LNCAP (cell line): ENCODE measurements around the gene CDCA7.

Source experiments
- TF ChIP-seq, protein P1 (sequence below): fragments of 450-650 bp; IDR thresholded peaks from 2 replicates; pipeline ENCODE4 v1.5.1; 2017; ENCODE audit warnings: mild to moderate bottlenecking

The CDCA7 gene

DNA sequence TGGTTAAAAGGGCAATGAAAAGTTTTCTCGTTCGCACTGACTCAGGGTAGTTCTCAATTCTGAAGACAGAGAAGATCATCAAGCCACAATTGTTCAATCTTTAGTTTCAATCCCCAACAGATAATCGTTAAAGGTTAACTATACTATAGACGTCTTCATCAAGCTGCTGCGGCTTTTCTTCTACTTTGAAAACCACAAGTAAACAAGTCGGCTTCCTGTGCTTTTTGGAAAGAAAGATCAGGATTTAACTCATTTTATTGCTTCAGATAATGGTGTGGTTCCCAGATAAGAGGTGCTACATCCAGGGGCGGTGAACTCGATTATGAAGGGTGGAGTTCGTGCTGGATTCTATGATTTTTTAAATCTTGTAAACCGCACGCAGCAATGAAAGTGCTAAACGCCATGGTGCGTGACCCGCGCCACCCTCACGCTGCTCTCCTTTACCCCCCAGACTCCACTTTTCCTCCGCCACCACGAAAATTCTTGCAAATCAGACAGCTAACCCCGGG, 545 bp upstream of the CDCA7 start:
- TF ChIP-seq, protein P1, sequence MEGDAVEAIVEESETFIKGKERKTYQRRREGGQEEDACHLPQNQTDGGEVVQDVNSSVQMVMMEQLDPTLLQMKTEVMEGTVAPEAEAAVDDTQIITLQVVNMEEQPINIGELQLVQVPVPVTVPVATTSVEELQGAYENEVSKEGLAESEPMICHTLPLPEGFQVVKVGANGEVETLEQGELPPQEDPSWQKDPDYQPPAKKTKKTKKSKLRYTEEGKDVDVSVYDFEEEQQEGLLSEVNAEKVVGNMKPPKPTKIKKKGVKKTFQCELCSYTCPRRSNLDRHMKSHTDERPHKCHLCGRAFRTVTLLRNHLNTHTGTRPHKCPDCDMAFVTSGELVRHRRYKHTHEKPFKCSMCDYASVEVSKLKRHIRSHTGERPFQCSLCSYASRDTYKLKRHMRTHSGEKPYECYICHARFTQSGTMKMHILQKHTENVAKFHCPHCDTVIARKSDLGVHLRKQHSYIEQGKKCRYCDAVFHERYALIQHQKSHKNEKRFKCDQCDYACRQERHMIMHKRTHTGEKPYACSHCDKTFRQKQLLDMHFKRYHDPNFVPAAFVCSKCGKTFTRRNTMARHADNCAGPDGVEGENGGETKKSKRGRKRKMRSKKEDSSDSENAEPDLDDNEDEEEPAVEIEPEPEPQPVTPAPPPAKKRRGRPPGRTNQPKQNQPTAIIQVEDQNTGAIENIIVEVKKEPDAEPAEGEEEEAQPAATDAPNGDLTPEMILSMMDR: no peak

DNA sequence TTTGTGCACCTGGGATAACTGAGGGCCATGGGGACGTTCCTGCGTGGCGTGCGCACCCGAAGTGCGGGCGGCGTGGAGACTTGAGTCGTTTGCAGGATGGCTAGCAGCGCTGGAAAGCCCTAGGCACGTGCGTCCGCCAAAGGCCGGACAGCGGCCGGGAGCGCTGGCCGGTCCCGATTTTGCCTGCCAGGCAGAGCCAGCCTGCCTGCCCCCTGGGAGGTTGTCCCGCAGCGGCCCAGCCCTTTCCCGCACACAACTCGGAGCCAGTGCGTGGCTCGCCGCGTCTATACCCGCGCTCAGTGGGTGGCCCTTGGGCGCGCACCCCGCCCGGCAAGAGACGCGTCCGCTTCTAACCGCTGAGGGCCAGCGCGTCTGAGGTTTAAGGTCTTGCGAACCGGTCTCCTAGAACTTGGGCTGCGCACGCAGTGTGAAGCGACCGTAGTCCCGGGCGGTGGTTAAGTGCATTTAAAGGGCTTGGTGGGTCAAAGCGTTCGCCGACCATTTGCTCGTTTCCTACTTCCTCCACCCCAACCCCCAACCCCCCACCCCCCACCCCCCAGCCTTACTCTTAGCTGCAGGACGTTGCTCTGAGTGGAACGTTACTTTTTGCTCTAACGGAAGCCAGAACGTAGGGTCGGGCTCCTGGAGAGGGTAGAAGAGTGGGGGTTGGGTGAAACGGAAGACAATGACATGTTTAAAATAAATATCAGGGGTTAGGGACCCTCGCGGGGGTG, 627 bp downstream of the CDCA7 start:
- TF ChIP-seq, protein P1: no peak

DNA sequence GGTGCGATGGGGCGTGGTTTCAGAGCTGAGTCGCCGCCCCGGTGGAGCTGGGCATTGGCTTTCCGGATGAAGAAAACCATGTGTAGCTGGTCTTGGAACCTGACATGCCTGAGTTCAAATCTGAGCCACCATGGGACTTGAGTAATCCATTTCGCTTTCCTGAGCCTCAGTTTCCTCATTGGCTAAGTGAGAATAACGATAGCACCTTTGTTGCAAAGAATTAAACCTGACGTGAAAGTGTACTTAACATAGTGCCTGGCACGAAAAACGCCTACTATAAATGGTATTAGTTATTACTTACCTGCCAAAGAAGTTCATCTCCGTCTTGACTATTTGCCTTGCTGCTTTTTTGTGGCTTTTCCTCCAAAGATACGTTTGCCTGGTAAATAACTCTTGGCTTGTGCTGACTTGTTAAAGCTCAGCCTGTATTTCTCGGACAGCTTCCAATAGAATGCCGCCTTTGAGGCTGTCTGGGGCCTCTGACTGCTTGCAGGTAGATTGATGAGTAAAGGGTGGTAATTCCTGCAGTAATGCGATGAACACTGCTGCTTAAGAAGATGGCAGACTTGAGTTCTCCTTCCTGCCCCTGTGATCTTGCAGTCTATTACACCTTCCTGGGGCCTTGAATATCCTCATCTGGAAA, 1.3 kb downstream of the CDCA7 start:
- TF ChIP-seq, protein P1: no peak

DNA sequence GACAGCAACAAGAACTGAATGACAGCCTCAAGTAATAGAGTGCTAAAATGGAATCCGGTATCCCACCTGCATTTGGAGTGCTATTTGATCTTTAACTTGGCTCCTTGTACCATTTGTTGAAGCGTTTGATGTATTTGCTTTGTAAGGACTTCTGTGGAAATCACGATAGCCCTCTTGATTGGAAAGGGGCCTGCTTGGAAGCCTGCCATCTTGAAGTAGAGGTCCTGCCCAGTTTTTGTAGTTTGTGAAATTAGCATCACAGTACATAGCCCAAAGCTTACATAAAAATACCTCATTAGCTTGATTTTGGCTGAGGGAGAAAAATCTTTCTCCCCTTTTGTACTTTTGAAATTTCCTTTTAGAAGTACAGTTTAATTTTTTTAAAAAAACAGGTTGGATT, 2.7 kb downstream of the CDCA7 start:
- TF ChIP-seq, protein P1: no peak

DNA sequence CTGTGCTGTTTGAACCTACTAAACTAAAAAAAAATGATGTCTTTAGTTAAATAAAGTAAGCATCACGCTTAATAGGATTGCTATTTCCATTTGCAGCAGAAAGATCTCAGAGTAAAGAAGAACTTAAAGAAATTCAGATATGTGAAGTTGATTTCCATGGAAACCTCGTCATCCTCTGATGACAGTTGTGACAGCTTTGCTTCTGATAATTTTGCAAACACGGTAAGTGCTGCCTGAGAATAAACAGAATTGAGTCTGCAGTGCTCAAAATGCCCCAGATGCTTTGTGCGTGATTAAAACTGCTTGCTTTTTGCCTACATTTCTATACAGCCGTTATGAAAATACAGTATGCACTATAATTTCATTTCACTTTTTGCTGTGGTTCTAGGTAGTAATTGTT, 3.9 kb downstream of the CDCA7 start:
- TF ChIP-seq, protein P1: no peak

DNA sequence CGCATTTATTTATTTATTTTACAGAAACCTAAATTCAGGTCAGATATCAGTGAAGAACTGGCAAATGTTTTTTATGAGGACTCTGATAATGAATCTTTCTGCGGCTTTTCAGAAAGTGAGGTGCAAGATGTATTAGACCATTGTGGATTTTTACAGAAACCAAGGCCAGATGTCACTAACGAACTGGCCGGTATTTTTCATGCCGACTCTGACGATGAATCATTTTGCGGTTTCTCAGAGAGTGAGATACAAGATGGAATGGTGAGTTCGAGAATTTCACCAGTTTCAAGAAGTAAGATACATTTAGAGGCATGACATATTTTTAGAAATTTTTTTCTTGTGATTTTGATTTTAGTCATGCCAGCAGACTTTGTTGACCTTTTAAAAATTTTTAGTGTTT, 4.6 kb downstream of the CDCA7 start:
- TF ChIP-seq, protein P1: no peak

DNA sequence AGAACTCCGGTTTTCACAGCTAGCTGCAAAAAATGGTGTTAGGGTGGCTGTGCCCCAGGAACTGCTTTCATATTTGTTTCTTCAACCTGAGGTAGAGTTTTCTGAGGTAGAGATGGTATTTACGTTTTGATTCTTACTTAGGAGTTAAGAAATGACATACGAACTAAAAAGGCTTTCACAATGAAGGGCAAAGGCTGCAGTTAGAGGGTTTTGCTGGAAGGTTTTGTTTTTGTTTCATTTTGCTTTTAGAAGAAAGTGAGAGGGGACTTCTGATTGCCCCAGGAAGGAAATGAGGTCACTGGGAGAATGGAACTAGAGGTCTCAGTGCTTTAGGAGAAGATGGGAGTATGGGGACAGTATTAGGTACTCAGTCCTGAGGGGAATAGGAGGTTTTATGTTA, 15.5 kb downstream of the CDCA7 start:
- TF ChIP-seq, protein P1: no peak
